ENCODE measurements around the gene TMPRSS2. TPM values are rescaled to one million over a fixed set of nuclear protein-coding genes. Genes with fewer than 3 reads are reported as not detected.

TMPRSS2 gene
- total RNA-seq, 1 experiment from 2014 or later: not detected

DNA sequence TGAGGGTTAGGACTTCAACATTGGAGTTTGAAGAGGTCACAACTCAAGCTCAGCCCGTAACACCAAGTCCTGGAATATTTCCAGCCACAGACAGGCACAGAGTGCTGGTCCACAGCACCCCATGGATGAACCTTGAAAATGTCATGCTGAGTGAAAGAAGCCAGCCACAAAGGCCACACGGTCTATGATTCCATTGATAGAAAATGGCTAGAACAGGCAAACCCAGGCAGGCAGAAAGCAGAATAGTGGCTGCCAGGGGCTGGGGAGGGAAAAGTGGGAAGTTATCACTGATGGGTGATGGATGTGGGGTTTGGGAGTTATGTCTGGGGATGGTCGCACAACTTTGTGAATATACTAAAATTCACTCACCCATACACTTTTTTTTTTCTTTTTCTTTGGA, 60.6 kb downstream of the TMPRSS2 start:
- Histone ChIP-seq H3K4me3 (no peak overlapping the region), H3K9me3 (no peaks in the 10 kb centered on the region), H3K27me3 (no peaks in the 10 kb centered on the region), H3K36me3 (peaks cover 18% of the 10 kb centered on the region)
- DNase-seq: no peak

DNA sequence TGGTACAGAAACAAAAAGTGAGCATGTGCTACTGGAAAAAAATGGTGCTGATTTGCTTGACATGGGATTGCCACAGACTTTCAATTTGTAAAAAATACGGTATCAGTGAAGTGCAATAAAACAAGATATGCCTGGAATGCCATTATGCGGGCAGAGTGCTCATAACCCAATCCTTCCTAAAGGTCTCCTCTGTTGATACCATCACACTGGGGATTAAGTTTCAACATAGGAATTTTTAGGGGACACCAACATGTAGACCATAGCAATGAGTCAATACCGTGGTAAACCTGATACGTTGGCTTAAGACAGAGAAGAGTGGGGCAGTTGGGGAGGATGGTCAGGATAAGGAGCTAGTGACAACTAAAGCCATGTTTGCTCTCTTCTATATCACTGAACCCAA, 61.4 kb downstream of the TMPRSS2 start:
- Histone ChIP-seq H3K9me3 (no peaks in the 10 kb centered on the region), H3K4me3 (no peak overlapping the region), H3K27me3 (no peaks in the 10 kb centered on the region), H3K36me3 (peaks cover 18% of the 10 kb centered on the region)
- DNase-seq: no peak

DNA sequence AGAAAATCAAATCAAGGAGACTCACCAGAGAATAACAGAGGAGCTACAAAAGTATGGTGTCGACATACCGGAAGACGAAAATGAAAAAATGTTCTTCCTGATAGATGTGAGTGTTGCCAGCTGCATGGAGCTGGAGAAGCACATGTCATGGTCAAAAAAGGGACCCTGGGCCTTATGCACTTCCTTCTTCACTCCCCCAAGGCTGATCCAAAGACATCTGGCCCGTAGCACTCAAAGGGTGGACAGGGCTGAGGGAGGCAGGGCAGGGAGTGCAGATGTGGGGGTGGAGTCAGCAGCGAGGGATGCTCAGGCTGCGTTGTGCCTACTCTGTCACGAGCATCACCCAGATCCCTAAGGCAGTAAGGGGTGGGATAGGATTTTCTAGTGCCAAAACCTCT, 62.5 kb downstream of the TMPRSS2 start:
- Histone ChIP-seq H3K36me3 (peaks cover 18% of the 10 kb centered on the region), H3K9me3 (no peaks in the 10 kb centered on the region), H3K4me3 (no peak overlapping the region), H3K27me3 (no peaks in the 10 kb centered on the region)
- no peak for DNase-seq

DNA sequence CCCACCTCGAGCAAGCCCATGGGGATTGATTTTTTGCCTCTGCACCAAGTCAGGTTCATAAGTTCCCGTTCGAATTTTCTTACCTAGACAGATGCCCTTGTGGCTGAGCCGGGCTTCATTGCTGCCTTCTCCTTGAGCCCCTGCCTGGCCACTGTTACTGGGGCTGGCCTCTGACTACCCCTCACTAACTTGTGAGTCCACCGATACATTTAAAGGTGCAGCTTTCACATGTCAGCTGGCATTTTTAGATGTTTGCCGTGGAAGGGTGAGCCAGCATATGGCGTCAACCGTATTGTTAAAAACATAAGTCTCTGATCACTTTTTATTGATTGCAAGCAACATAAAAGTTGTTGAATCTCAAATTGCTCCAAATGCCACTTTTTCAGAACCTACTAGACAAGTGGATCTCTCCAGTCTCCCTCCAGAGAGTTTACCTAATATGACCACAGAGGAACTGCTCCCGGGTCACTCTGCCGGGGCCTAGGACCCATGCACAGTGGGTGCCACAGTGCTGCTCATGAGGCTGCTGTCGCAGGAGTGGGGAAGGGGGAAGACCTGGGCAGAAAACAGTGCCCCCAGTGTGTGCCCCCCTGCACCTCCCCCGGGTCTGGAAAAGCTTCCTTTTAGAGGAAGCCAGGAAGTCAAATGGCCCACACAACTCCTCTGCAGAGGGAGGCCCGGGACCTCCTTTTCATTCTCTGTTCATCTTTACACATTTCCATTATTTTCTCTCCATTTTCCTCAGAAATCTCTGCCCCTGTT, 63.1 kb downstream of the TMPRSS2 start:
- H3K9me3 ChIP-seq: no peaks in the 10 kb centered on the region
- peaks cover 18% of the 10 kb centered on the region for H3K36me3 ChIP-seq
- H3K4me3 ChIP-seq: no peak overlapping the region
- no peak for DNase-seq
- no peaks in the 10 kb centered on the region for H3K27me3 ChIP-seq

DNA sequence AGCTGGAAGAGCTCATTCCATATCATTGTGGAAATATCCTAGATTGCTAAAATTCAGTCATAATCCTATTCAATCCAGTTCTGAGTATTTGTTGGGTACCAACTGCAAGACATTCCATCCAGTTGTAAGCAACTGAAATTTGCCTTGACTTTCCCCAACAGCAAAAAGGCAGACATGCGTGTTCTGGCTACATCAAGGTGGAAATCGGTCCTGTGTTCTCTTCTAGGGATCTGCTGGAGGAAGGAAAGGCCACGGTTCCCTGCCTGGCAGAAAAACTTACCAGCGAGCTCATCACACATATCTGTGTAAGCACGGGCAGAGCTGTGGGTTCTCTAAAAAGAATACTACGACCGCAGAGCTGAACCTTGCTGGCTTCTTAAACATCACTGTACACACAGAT, 64.4 kb downstream of the TMPRSS2 start:
- Histone ChIP-seq H3K9me3 (no peaks in the 10 kb centered on the region), H3K36me3 (peaks cover 18% of the 10 kb centered on the region), H3K4me3 (no peak overlapping the region), H3K27me3 (no peaks in the 10 kb centered on the region)
- DNase-seq: no peak

DNA sequence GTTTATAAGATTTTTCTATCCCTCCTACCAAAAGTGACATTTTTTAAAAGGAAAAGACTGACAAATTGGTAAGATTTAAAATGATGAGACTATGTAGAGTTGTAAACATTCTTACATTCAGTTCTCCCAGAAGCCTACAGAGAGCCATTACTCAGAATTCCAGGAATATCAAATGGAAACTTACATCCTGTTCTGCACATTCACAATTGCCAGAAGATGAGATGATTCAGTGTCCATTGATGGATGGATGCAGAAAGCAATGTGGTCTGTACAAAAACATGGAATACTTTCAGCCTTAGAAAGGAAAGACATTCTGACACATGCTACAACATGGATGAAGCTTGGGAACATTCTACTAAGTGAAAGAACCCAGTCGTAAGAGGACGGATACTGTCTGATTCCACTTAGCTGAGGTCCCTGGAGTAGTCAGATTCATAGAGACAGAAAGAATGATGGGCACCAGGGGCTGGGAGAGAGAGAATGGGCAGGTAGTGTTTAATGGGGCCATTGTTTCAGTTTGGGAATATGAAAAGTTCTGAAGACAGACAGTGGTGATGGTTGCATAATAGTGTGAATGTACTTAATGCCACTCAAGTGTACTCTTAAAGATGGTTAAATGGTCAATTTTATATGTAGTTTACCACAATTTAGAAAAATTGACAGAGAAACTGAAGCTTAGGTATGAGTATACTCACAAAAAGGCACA, 65.3 kb downstream of the TMPRSS2 start:
- peaks cover 18% of the 10 kb centered on the region for H3K36me3 ChIP-seq
- no peak for DNase-seq
- no peaks in the 10 kb centered on the region for H3K9me3 ChIP-seq
- H3K4me3 ChIP-seq: no peak overlapping the region
- no peaks in the 10 kb centered on the region for H3K27me3 ChIP-seq

DNA sequence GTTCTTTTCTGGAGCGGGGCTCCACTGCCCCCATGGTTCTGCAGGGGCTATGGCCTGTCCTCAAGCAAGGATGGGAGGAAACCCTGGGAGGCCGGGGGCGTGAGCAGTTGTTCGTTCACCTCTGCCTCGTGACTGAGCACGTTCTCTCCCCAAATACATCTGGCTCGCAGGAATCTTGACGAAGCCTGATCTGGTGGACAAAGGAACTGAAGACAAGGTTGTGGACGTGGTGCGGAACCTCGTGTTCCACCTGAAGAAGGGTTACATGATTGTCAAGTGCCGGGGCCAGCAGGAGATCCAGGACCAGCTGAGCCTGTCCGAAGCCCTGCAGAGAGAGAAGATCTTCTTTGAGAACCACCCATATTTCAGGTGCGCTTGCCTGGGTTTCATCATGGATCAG, 66.4 kb downstream of the TMPRSS2 start:
- Histone ChIP-seq H3K27me3 (no peaks in the 10 kb centered on the region), H3K9me3 (no peaks in the 10 kb centered on the region), H3K4me3 (no peak overlapping the region), H3K36me3 (peaks cover 19% of the 10 kb centered on the region)
- no peak for DNase-seq

DNA sequence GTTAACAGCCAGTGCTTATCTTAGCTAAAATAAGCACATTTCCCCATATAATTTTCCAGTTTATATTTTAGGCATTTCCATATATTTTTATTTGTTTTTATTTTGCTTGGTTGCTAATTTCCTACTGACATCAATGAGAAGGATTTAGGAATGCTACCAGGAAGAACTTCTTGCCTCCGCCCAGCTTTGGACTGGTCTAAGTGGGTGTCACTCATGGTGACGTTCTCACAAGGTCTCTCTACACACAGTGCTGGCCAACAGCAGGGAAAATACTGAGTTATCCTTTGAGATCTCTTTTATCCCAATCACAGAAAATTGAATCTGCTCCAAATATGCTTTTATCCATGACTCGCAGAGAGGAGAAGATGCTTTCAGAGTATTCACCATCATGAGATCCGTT, 68.7 kb downstream of the TMPRSS2 start:
- DNase-seq: no peak
- H3K36me3 ChIP-seq: peaks cover 32% of the 10 kb centered on the region
- no peaks in the 10 kb centered on the region; the same call in 1 of the 2 replicates for H3K27me3 ChIP-seq
- no peak overlapping the region for H3K4me3 ChIP-seq
- H3K9me3 ChIP-seq: peaks cover 7% of the 10 kb centered on the region

DNA sequence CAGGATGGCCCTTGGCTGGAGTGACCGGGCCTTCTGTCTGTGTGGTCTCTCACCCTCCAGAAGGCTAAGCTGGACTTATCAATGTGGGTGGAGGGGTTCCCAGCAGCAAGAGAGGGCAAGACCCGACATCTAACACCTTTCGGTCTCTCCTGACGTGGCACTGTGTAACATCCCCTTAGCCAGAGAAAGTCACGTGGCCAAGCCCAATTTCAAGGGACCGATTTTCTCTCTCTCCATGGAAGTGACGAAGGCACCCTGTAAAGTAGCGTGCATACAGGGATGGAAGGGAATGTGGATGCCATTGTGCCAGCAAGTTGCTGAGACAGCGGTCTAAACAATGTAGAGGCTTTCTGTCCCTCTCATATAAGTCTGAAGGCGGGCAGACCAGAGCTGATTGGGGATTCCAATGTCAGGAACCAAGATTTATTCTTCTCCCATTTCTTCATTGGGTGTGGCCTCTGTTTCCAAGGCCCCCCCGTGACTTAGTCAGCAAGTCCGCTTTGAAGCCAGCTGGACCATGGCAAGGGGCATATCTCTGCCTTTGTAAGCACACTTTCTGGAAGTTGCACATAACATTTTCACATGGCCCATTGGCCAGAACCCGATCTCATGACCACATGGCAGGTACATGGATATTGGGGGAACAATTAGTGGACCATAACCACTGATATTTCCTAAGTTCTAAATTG, 69.4 kb downstream of the TMPRSS2 start:
- Histone ChIP-seq H3K27me3 (no peaks in the 10 kb centered on the region; the same call in 1 of the 2 replicates), H3K9me3 (peaks cover 7% of the 10 kb centered on the region), H3K36me3 (peaks cover 33% of the 10 kb centered on the region), H3K4me3 (no peak overlapping the region)
- no peak for DNase-seq

DNA sequence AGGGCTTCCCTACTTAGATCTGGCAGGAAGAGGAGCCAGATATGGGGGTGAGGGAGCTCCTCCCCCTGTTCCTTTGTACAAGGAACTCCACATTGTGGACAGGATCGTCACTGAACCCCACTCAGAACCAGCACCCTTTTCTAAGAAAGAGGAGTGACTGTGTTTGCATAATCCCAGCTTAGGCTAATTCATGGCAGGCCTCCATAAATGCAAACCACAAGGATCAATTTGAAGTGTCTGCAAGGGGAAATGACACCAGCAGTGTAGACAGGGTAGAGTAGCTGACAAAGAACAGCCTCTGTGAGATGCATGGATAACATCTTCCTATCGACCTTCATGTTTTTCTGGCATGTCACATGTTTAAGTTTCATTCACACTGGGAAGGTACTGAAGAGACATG, 70.2 kb downstream of the TMPRSS2 start:
- H3K4me3 ChIP-seq: no peak overlapping the region
- H3K9me3 ChIP-seq: peaks cover 7% of the 10 kb centered on the region
- H3K27me3 ChIP-seq: no peaks in the 10 kb centered on the region; the same call in 1 of the 2 replicates
- H3K36me3 ChIP-seq: peaks cover 29% of the 10 kb centered on the region
- no peak for DNase-seq

DNA sequence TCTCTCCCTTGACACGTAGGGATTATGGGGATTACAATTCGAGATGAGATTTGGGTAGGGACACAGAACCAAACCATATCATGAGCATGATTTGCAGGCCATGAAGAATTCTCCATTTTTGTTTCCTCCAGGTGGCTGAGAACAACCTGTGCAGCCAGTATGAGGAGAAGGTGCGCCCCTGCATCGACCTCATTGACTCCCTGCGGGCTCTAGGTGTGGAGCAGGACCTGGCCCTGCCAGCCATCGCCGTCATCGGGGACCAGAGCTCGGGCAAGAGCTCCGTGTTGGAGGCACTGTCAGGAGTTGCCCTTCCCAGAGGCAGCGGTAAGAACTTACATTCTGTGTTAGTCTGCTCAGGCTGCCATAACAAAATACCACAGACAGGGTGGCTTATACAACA, 72.3 kb downstream of the TMPRSS2 start:
- no peak for DNase-seq
- Histone ChIP-seq H3K27me3 (no peaks in the 10 kb centered on the region; the same call in 1 of the 2 replicates), H3K36me3 (peaks cover 29% of the 10 kb centered on the region), H3K4me3 (no peak overlapping the region), H3K9me3 (peaks cover 7% of the 10 kb centered on the region)

DNA sequence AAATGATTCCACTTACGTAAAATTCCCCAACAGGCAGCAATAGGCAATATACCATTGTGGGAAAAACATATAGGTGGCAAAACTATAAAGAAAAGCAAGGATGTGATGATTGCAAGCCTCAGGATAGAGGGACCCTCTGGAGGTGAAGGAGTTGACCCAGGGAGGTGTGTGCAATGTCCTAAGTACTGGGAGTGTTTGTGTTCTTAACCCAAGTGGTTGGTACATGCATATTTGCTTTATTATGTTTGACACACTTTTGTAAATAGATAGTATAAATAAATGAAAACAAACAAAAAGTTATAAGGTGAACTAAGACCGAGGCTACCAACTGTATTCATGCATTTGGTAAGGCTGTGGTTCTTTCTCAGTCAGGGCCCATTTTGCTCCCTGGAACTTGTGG, 74.4 kb downstream of the TMPRSS2 start:
- Histone ChIP-seq H3K36me3 (peaks cover 29% of the 10 kb centered on the region), H3K27me3 (no peaks in the 10 kb centered on the region; the same call in 1 of the 2 replicates), H3K9me3 (peaks cover 7% of the 10 kb centered on the region), H3K4me3 (no peak overlapping the region)
- DNase-seq: no peak

DNA sequence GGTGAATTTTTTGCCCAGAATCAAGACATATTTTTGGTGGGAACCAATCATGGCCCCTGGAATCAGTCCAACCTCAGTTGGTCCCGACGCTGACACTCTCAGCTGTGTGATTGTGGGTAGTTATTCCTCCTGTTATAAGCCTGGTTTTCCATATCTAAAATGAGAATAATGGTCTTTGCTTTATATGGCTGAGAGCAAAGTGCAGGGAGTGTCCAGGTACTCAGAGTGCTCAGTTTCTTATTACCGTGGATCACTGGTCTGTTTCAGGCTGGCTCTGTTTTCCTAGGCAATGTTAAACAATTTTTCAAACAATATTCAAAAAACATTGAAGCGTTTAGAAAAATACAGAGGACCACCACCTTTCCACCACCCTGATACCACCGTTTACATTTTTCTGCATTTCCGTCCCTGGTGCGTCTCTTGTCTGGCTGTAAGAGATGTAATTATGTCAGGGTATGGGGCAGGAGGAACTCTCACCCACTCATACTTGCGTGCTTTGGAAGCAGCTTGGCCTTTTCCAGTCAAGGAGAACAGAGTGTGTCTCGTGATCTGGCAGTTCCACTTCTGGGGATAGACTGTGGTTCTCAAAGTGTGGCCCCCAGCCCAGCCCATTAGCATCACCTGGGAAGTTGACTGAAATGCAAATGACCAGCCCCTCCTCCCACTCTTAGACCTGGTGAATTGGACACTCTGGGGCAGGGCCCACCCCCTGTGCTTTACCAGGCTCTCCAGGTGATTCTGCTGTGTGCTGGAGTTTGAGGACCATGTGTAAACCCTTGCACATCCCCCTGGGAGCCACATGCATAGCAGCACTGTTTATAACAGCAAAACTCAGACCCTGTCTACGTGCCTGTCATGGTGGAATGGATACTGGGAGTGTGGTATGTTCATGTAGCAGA, 75.1 kb downstream of the TMPRSS2 start:
- Histone ChIP-seq H3K9me3 (peaks cover 7% of the 10 kb centered on the region), H3K36me3 (peaks cover 29% of the 10 kb centered on the region), H3K27me3 (no peaks in the 10 kb centered on the region; the same call in 1 of the 2 replicates), H3K4me3 (no peak overlapping the region)
- DNase-seq: no peak

DNA sequence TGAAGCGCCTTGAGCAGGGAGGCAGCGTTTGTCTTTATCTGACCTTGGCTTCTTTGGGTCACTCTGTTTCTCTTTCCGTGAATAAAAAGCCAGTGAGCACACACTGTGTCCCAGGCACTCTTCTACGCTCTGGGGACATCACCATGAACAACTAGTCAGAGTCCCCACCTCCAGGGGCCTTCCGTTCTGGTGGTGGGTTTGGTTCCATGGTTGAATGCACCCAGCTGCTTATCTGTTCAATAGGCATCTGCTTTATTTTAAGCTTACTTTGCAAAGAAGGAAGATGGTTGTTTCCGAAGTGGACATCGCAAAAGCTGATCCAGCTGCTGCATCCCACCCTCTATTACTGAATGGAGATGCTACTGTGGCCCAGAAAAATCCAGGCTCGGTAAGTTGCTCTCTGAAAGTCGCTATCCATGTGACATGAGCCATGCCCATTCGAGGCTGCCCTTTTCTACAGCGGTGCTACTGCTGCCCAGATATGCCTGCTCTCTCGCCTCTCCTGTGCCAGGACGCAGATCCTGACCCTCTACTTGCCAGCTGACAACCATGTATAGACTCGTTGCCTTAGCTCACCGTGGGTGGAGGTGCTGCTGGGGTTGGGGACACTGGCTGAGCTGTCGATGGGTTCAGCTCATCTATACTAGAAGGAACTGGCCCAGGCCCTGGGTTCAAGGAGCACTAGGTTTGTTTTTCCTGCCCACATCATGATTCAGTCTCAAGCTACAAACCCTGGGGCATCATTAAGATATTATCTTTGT, 76.0 kb downstream of the TMPRSS2 start:
- Histone ChIP-seq H3K36me3 (peaks cover 28% of the 10 kb centered on the region), H3K9me3 (peaks cover 7% of the 10 kb centered on the region), H3K27me3 (no peaks in the 10 kb centered on the region; the same call in 1 of the 2 replicates), H3K4me3 (no peak overlapping the region)
- no peak for DNase-seq

DNA sequence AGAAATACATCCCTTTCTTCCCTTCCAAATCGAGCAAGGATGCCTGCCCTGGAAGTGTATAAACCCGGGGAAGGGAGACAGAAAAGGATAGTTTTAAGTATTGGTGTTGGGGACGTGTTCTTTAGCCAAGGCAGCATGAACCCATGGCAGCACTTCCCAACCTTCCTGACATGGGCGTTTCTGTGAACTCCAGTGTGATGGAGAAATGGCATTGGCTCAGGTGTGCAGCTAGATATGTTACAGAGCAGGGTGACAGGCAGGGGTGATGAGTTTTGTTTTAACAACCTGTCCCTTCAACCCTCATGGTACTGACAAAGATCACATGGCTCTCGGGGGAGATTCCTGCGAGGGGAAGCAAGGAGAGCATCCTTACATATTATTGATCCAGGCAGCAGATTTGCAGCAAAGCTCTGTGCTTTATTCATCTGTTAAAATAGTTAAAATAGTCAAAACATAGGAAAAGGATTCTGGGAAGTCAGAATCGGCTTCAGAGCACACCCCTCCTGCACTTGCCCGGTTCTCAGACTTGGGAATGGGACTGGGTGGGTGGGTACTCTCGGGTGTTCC, 78.0 kb downstream of the TMPRSS2 start:
- Histone ChIP-seq H3K36me3 (peaks cover 10% of the 10 kb centered on the region), H3K27me3 (no peaks in the 10 kb centered on the region; the same call in 1 of the 2 replicates), H3K9me3 (peaks cover 5% of the 10 kb centered on the region), H3K4me3 (no peak overlapping the region)
- DNase-seq: no peak
